ENCODE data around the gene TEC. TPM values are rescaled to one million over a fixed set of nuclear protein-coding genes. Genes with fewer than 3 reads are reported as not detected.

Gene TEC
- total RNA-seq, 1 experiment from 2014 or later = 4.5 TPM

DNA sequence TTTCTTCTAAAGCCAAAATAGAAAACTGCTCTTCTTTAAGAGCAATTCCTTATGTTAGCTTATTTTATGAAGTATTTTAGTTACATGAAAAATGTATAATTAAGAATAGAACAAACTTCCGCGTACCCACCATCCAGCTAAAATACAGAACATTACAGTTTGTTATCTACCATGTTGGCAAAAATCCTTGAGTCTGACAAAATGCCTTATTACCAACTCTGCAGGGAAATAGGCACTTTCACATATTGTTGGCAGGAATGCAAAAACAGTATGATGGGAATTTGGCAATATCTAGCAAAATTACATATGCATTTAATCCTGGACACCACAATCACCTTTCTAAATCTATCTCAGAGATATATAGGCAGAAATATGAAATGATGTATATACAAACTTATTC lies 39.3 kb upstream of the TEC start:
- ChIA-PET POLR2A (no interaction called here), CTCF (no interaction called here), RAD21 (ENCODE audit: low non-redundant PET in 1 of 2, low total read pairs in 2 of 2, uncharacterized antibody in 2 of 2, unreplicated experiment in 2 of 2) (no interaction called here)
- Histone ChIP-seq H3K27me3 (ENCODE audit: insufficient read depth, low read length) (no peaks in the 10 kb centered on the region), H3K36me3 (ENCODE audit: control insufficient read depth in 1 of 2, insufficient read depth in 2 of 2, low read length in 2 of 2) (no peaks in the 10 kb centered on the region), H3K4me2 (ENCODE audit: low read length) (no peak overlapping the region), H3K9me3 (ENCODE audit: control insufficient read depth in 1 of 2, insufficient read depth in 1 of 2, low read depth in 1 of 2, low read length in 2 of 2) (no peaks in the 10 kb centered on the region), H3K4me1 (ENCODE audit: control insufficient read depth in 1 of 2, insufficient read depth in 2 of 2, low read length in 2 of 2) (no peaks in the 10 kb centered on the region), H3K9me2 (ENCODE audit: insufficient read depth) (no peaks in the 10 kb centered on the region), H3K79me2 (ENCODE audit: insufficient read depth, low read length) (no peaks in the 10 kb centered on the region), H3K27ac (ENCODE audit: low read depth, low read length) (no peak overlapping the region), H3K4me3 (replicated peaks in 1 of 2; ENCODE audit: low read depth in 1 of 2, low read length in 2 of 2) (no peak overlapping the region), H3K9ac (ENCODE audit: low read length) (no peak overlapping the region), H4K20me1 (ENCODE audit: insufficient read depth) (no peaks in the 10 kb centered on the region), H2AFZ (ENCODE audit: low read depth, low read length, poor library complexity, severe bottlenecking) (no peak overlapping the region)
- TF ChIP-seq YY1 (IDR thresholded peaks at IDR 0.05; ENCODE audit: extremely low read depth, insufficient replicate concordance, low read depth, low read length) (no peak), ELF1 (IDR thresholded peaks at IDR 0.05; ENCODE audit: borderline replicate concordance, low read depth) (no peak), TCF7L2 (IDR thresholded peaks at IDR 0.05; ENCODE audit: borderline replicate concordance, extremely low read depth, insufficient read depth, insufficient read length) (no peak), SP1 (IDR thresholded peaks at IDR 0.05; ENCODE audit: low read depth) (no peak), SRF (IDR thresholded peaks at IDR 0.05; ENCODE audit: low read depth) (no peak), EGR1 (IDR thresholded peaks at IDR 0.05; ENCODE audit: low read depth) (no peak), POLR2AphosphoS5 (IDR thresholded peaks at IDR 0.05; ENCODE audit: low read depth, low read length) (no peak), EZH2 (IDR thresholded peaks at IDR 0.05) (no peak), SIN3A (IDR thresholded peaks at IDR 0.05; ENCODE audit: low read depth) (no peak), EZH2phosphoT487 (IDR thresholded peaks at IDR 0.05; ENCODE audit: borderline replicate concordance) (no peak), CEBPB (IDR thresholded peaks at IDR 0.05; ENCODE audit: low read depth) (no peak), ZFX (IDR thresholded peaks at IDR 0.05) (no peak), RAD21 (IDR thresholded peaks at IDR 0.05; ENCODE audit: low read depth) (no peak), ZNF274 (IDR thresholded peaks at IDR 0.05; ENCODE audit: low read depth, low read length) (no peak), CBX3 (IDR thresholded peaks at IDR 0.05; ENCODE audit: low read depth) (no peak), POLR2A (IDR thresholded peaks at IDR 0.05; ENCODE audit: borderline replicate concordance, extremely low read depth, insufficient read depth, insufficient read length) (no peak)
- TF ChIP-seq, protein P1, sequence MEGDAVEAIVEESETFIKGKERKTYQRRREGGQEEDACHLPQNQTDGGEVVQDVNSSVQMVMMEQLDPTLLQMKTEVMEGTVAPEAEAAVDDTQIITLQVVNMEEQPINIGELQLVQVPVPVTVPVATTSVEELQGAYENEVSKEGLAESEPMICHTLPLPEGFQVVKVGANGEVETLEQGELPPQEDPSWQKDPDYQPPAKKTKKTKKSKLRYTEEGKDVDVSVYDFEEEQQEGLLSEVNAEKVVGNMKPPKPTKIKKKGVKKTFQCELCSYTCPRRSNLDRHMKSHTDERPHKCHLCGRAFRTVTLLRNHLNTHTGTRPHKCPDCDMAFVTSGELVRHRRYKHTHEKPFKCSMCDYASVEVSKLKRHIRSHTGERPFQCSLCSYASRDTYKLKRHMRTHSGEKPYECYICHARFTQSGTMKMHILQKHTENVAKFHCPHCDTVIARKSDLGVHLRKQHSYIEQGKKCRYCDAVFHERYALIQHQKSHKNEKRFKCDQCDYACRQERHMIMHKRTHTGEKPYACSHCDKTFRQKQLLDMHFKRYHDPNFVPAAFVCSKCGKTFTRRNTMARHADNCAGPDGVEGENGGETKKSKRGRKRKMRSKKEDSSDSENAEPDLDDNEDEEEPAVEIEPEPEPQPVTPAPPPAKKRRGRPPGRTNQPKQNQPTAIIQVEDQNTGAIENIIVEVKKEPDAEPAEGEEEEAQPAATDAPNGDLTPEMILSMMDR (IDR thresholded peaks at IDR 0.05 in 2 of 3, conservative IDR thresholded peaks at IDR 0.05 in 1 of 3; ENCODE audit: borderline replicate concordance in 1 of 3, insufficient read depth in 1 of 3, low read depth in 2 of 3, low read length in 2 of 3) = no peak
- TF ChIP-seq, protein P2, sequence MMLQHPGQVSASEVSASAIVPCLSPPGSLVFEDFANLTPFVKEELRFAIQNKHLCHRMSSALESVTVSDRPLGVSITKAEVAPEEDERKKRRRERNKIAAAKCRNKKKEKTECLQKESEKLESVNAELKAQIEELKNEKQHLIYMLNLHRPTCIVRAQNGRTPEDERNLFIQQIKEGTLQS (IDR thresholded peaks at IDR 0.05) = no peak
- TF ChIP-seq, protein P3, sequence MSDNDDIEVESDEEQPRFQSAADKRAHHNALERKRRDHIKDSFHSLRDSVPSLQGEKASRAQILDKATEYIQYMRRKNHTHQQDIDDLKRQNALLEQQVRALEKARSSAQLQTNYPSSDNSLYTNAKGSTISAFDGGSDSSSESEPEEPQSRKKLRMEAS (IDR thresholded peaks at IDR 0.05) = no peak
- intact Hi-C loops (cut with micrococcal nuclease) = no loop called here
- no peak for ATAC-seq
- BruUV-seq (replicated peaks) = no TSS peak
- DNase-seq (ENCODE audit: low read depth, low spot score) = no peak
